Fibroblast of lung (primary cell): ENCODE measurements around the gene ZNF324. TPM values are rescaled to one million over a fixed set of nuclear protein-coding genes. Genes with fewer than 3 reads are reported as not detected.

Source experiments
- DNase-seq, 2 donors: peaks; one replicate each; pipeline versions ENCODE4 v3.0.0 to v3.0.0-alpha.2; 2010; ENCODE audit warnings: low read depth in 2 of 2
- H2AFZ ChIP-seq: 2 replicates; pipeline ENCODE4 v1.5.1; 2012; ENCODE audit warnings: low read length, control low read depth, inconsistent platforms
- H3K27ac ChIP-seq: 2 replicates; pipeline ENCODE4 v1.5.1; 2011; ENCODE audit warnings: low read length, control low read depth; ENCODE audit not compliant: insufficient read depth
- H3K27me3 ChIP-seq: 2 replicates; pipeline ENCODE4 v1.5.1; 2011; ENCODE audit warnings: mild to moderate bottlenecking, low read length; ENCODE audit not compliant: control insufficient read depth, insufficient read depth
- H3K36me3 ChIP-seq: 2 replicates; pipeline ENCODE4 v1.5.1; 2011; ENCODE audit warnings: low read length; ENCODE audit not compliant: control insufficient read depth, insufficient read depth
- H3K4me1 ChIP-seq: 2 replicates; pipeline ENCODE4 v1.5.1; 2011; ENCODE audit warnings: low read length; ENCODE audit not compliant: control insufficient read depth, insufficient read depth; ENCODE audit errors: extremely low read depth
- H3K4me2 ChIP-seq: 2 replicates; pipeline ENCODE4 v1.5.1; 2011; ENCODE audit warnings: low read length, control low read depth; ENCODE audit not compliant: insufficient read depth; ENCODE audit errors: extremely low read depth
- H3K4me3 ChIP-seq, 4 experiments: fragments of 200-600 bp in 1 of 4; sonication (generic) in 1 of 4; replicated peaks in 1 of 4; 2 replicates each; pipeline ENCODE4 v1.5.1; 2011 to 2016; ENCODE audit warnings: low read length in 4 of 4, low read depth in 3 of 4, mild to moderate bottlenecking in 3 of 4, control low read depth in 2 of 4, inconsistent platforms in 1 of 4, mixed read lengths in 1 of 4; ENCODE audit not compliant: insufficient read depth in 1 of 4; ENCODE audit errors: control extremely low read depth in 1 of 4
- H3K79me2 ChIP-seq: 2 replicates; pipeline ENCODE4 v1.5.1; 2012; ENCODE audit warnings: mild to moderate bottlenecking, low read length, inconsistent platforms; ENCODE audit not compliant: control insufficient read depth, insufficient read depth
- H3K9ac ChIP-seq: 2 replicates; pipeline ENCODE4 v1.5.1; 2011; ENCODE audit warnings: mild to moderate bottlenecking, low read length, control low read depth; ENCODE audit not compliant: insufficient read depth
- H3K9me3 ChIP-seq: 2 replicates; pipeline ENCODE4 v1.5.1; 2012; ENCODE audit warnings: low read depth, low read length; ENCODE audit not compliant: control insufficient read depth, insufficient read depth
- H4K20me1 ChIP-seq: 2 replicates; pipeline ENCODE4 v1.5.1; 2011; ENCODE audit warnings: low read length; ENCODE audit not compliant: control insufficient read depth, insufficient read depth; ENCODE audit errors: extremely low read depth
- CTCF ChIP-seq, 2 donors: IDR thresholded peaks in 1 of 2; conservative IDR thresholded peaks in 1 of 2; 1 replicate in 1 of 2; 2 replicates in 1 of 2; pipeline ENCODE4 v1.5.1; 2011 to 2012; ENCODE audit warnings: low read length in 2 of 2, control low read depth in 1 of 2, inconsistent platforms in 1 of 2, low read depth in 1 of 2, mild to moderate bottlenecking in 1 of 2
- EZH2 ChIP-seq: IDR thresholded peaks from 2 replicates; pipeline ENCODE4 v1.5.1; 2012; ENCODE audit warnings: low read length, control low read depth, mild to moderate bottlenecking; ENCODE audit errors: missing control alignments
- polyA plus RNA-seq, 2 donors: library from polyadenylated mRNA; depleted of rRNA in 1 of 2; stranded (reverse) in 1 of 2; unstranded in 1 of 2; fragments of >200 nt; gene quantifications; 2 replicates each; pipeline ENCODE4 v1.2.1, GENCODE V29; 2011 to 2012; ENCODE audit warnings: missing spikeins in 1 of 2
- total RNA-seq: library from RNA; depleted of rRNA; stranded (reverse); fragments of >200 nt; gene quantifications from 2 replicates; pipeline ENCODE4 v1.2.1, GENCODE V29; 2014

The ZNF324 gene
- total and polyA plus RNA-seq, 2 donors (not counting 1 experiment from before 2014, with no cell fraction given) = 4.1 to 14.2 TPM

GRCh38 chr19:58515259-58515658 lies 48.4 kb downstream of the ZNF324 start:
- TF ChIP-seq EZH2 (no peak), CTCF (conservative IDR thresholded peaks at IDR 0.05 in 1 of 2, IDR thresholded peaks at IDR 0.05 in 1 of 2; ENCODE audit: low read depth in 1 of 2, low read length in 2 of 2) (no peak)
- no peaks in the 10 kb centered on the region for H3K9me3 ChIP-seq

GRCh38 chr19:58516246-58516836 lies 49.5 kb downstream of the ZNF324 start:
- Histone ChIP-seq H3K27ac (no peak overlapping the region), H3K4me2 (no peak overlapping the region), H4K20me1 (no peaks in the 10 kb centered on the region), H3K79me2 (peaks cover 35% of the 10 kb centered on the region), H3K9ac (no peak overlapping the region), H3K4me3 (no peak overlapping the region), H3K4me1 (peaks cover 9% of the 10 kb centered on the region), H3K36me3 (peaks cover 9% of the 10 kb centered on the region), H3K27me3 (no peaks in the 10 kb centered on the region), H2AFZ (no peak overlapping the region), H3K9me3 (no peaks in the 10 kb centered on the region)
- TF ChIP-seq EZH2 = no peak
- TF ChIP-seq CTCF (conservative IDR thresholded peaks at IDR 0.05 in 1 of 2, IDR thresholded peaks at IDR 0.05 in 1 of 2; ENCODE audit: low read depth in 1 of 2, low read length in 2 of 2) = no peak
- no peak for DNase-seq

More at GRCh38 chr19:58515259-58515658, 48.4 kb downstream of the ZNF324 start:
- Histone ChIP-seq H3K27me3 (no peaks in the 10 kb centered on the region), H3K4me1 (peaks cover 6% of the 10 kb centered on the region), H3K4me3 (no peak overlapping the region), H4K20me1 (no peaks in the 10 kb centered on the region), H3K27ac (no peak overlapping the region), H2AFZ (no peak overlapping the region), H3K9ac (no peak overlapping the region), H3K79me2 (peaks cover 35% of the 10 kb centered on the region), H3K4me2 (no peak overlapping the region), H3K36me3 (peaks cover 9% of the 10 kb centered on the region)
- DNase-seq = no peak

- Histone ChIP-seq H2AFZ (no peak overlapping the region), H3K36me3 (peaks cover 9% of the 10 kb centered on the region), H3K4me1 (peaks cover 9% of the 10 kb centered on the region), H3K4me2 (no peak overlapping the region), H3K79me2 (peaks cover 35% of the 10 kb centered on the region), H3K9ac (no peak overlapping the region), H3K4me3 (no peak overlapping the region), H3K27ac (no peak overlapping the region), H4K20me1 (no peaks in the 10 kb centered on the region), H3K9me3 (no peaks in the 10 kb centered on the region), H3K27me3 (no peaks in the 10 kb centered on the region)
- TF ChIP-seq CTCF (conservative IDR thresholded peaks at IDR 0.05 in 1 of 2, IDR thresholded peaks at IDR 0.05 in 1 of 2; ENCODE audit: low read depth in 1 of 2, low read length in 2 of 2) = no peak
- no peak for TF ChIP-seq EZH2
- DNase-seq = no peak
Observed at GRCh38 chr19:58516964-58517833, 50.3 kb downstream of the ZNF324 start.
